ENCODE data around the gene CGB3.
"Not testable (repeated sequence)": the region's sequence is repeated elsewhere in the genome, so short reads cannot be mapped to it uniquely, and the experiment has no call there.

- not testable (repeated sequence) for TF ChIP-seq CTCF, EZH2phosphoT487 (IDR thresholded peaks at IDR 0.05; ENCODE audit: low read length)
Observed at GRCh38 chr19:49025599-49025998, 1.5 kb upstream of the CGB3 start.
